Suprapubic skin (tissue), 4 donors: ENCODE data around the gene KCTD5. TPM values are rescaled to one million over a fixed set of nuclear protein-coding genes. Genes with fewer than 3 reads are reported as not detected.
A peak's percentile ranks its signal among the peaks of the same experiment; 100 is the strongest.
"Not testable (repeated sequence)": the region's sequence is repeated elsewhere in the genome, so short reads cannot be mapped to it uniquely, and the experiment has no call there.

ENCODE experiments used
- DNase-seq, 2 donors: peaks; one replicate each; pipeline ENCODE4 v3.0.0-alpha.2; 2019; ENCODE audit warnings: low spot score in 2 of 2
- H3K27ac ChIP-seq: fragments of 200-600 bp; sonication (generic); one replicate; pipeline ENCODE4 v1.5.1; 2019
- H3K27me3 ChIP-seq: fragments of 200-600 bp; sonication (generic); one replicate; pipeline ENCODE4 v1.5.1; 2019
- H3K36me3 ChIP-seq: fragments of 200-600 bp; sonication (generic); one replicate; pipeline ENCODE4 v1.5.1; 2019
- H3K4me1 ChIP-seq: fragments of 200-600 bp; sonication (generic); one replicate; pipeline ENCODE4 v1.5.1; 2019
- H3K4me3 ChIP-seq: fragments of 200-600 bp; sonication (generic); one replicate; pipeline ENCODE4 v1.5.1; 2019; ENCODE audit warnings: mild to moderate bottlenecking
- H3K9me3 ChIP-seq: fragments of 200-600 bp; sonication (generic); one replicate; pipeline ENCODE4 v1.5.1; 2019
- CTCF ChIP-seq, 2 donors: fragments of 200-600 bp in 1 of 2; fragments of 450-650 bp in 1 of 2; sonication (generic) in 1 of 2; IDR thresholded peaks; one replicate each; pipeline ENCODE4 v1.5.1; 2016 to 2019; ENCODE audit warnings: antibody characterized with exemption in 2 of 2, mild to moderate bottlenecking in 1 of 2, moderate library complexity in 1 of 2
- EP300 ChIP-seq: sonication (generic); formaldehyde crosslinking; IDR thresholded peaks from one replicate; pipeline ENCODE4 v1.6.1; 2017; ENCODE audit warnings: antibody characterized with exemption
- POLR2A ChIP-seq, 2 donors: fragments of 450-650 bp; IDR thresholded peaks; one replicate each; pipeline ENCODE4 v1.6.1; 2017; ENCODE audit warnings: antibody characterized with exemption in 2 of 2, mild to moderate bottlenecking in 2 of 2, moderate library complexity in 2 of 2
- POLR2AphosphoS5 ChIP-seq, 3 donors: sonication (generic); formaldehyde crosslinking; IDR thresholded peaks; one replicate each; pipeline ENCODE4 v1.6.1; 2017; ENCODE audit warnings: antibody characterized with exemption in 3 of 3
- WGBS: methylation state at CpG from one replicate; pipeline ENCODE4 v1.1.5; 2018; 5-methylcytosine and 5-hydroxymethylcytosine counted together
- total RNA-seq, 4 donors: library from RNA; depleted of rRNA; stranded (reverse); fragments of >200 nt; gene quantifications; one replicate each; pipeline ENCODE4 v1.1.0, GENCODE V29; 2016

Gene KCTD5
- total RNA-seq, 4 donors from 2014 or later = 46.3 to 84.4 (median 53.0) TPM

DNA sequence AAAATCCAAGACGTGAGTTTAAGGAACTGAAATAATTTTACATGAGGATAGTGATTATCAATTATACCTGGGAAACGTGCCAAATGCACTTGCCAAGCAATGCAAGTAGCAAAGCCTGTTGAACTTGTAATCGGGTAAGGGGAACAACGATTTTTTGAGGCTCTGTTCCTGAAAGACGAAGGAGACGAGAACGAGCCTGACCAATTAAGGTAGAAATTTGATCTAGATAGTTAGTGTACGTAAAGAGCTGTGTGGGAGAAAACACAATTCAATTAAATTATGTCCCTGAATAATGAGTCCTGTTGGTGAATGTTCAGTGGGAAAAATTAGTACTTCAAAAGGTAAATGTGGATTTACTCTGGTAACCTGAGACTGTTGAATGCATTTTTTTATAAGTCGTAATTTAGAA lies 17.7 kb upstream of the KCTD5 start:
- Histone ChIP-seq H3K36me3 (peaks cover 11% of the 10 kb centered on the region), H3K4me1 (peaks cover 24% of the 10 kb centered on the region), H3K4me3 (no peak overlapping the region), H3K27ac (peak overlapping the region; percentile 84), H3K27me3 (no peaks in the 10 kb centered on the region), H3K9me3 (no peaks in the 10 kb centered on the region)
- no peak for DNase-seq
- 47% methylated on average over 9 of the region's 9 CpGs for WGBS
- TF ChIP-seq EP300 (no peak), CTCF (IDR thresholded peaks at IDR 0.05) (no peak), POLR2A (IDR thresholded peaks at IDR 0.05) (no peak), POLR2AphosphoS5 (IDR thresholded peaks at IDR 0.05) (no peak)

DNA sequence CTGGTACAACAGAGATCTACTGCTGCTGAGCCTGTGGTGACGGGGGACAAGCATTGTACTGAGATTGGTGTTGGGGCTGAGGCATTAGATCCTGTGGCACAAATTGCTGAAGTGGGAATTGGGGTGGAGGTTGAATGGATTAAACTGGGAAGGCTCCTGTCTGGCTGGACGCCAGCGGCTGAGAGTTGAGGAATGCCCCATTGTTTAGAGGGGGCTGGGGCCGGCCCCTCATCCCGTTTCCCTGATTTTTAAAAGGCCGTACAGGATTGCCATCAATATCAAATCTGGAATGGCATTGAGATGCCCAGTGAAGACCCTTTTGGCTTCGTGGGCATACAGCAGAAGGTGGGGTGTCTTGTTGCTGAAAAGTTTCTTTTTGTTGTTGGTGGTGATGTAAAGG lies 15.7 kb upstream of the KCTD5 start:
- peaks cover 44% of the 10 kb centered on the region for H3K4me1 ChIP-seq
- H3K36me3 ChIP-seq = peaks cover 11% of the 10 kb centered on the region
- not testable (repeated sequence) for H3K4me3 ChIP-seq, H3K27ac ChIP-seq, DNase-seq, H3K27me3 ChIP-seq, H3K9me3 ChIP-seq
- 76% methylated on average over 5 of the region's 7 CpGs for WGBS

- WGBS = 78% methylated on average over 10 of the region's 10 CpGs
- H3K4me3 ChIP-seq = peak overlapping the region; percentile 12
Measured at GRCh38 chr16:2669587-2669986, 12.7 kb upstream of the KCTD5 start.

DNA sequence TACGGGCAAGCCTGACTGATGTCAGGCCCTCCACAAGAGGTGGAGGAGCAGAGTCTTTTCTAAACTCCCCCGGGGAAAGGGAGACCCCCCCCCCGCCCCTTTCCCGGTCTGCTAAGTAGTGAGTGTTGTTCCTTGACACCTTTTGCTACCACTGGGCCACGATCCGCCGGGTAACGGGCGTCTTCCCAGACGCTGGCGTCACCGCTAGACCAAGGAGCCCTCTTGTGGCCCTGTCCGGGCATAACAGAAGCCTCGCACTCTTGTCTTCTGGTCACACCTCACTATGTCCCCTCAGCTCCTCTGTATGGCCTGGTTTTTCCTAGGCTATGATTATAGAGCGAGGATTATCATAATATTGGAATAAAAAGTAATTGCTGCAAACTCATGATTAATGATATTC lies 12.3 kb upstream of the KCTD5 start:
- H3K27ac ChIP-seq = not testable (repeated sequence)
- WGBS = 22% methylated on average over 6 of the region's 15 CpGs
- peak in 1 of 2 donors; percentile 82 for DNase-seq

More at GRCh38 chr16:2669587-2669986, 12.7 kb upstream of the KCTD5 start:
- peaks cover 47% of the 10 kb centered on the region for H3K4me1 ChIP-seq
- H3K27ac ChIP-seq, H3K36me3 ChIP-seq, H3K9me3 ChIP-seq, H3K27me3 ChIP-seq, DNase-seq: not testable (repeated sequence)

DNA sequence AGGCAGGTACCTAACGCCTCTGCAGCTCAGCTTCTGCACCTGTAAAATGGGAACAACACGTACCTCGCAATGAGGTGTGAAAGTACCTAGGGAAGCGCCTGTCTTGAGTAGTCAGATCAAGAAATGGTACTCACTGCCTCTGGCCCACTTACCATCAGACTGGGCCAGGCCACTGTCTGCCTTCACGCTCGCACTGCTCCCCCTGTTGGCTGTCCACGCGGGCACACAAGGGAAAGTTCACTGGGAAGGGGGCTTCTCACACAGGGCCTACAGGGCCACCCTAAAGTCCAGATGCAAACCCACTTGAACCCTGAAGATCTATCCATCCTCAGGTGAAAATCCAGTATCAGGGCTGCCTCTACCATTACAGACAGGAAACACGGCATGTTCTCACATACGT lies 11.1 kb upstream of the KCTD5 start:
- WGBS = 81% methylated on average over 2 of the region's 10 CpGs
- not testable (repeated sequence) for H3K4me3 ChIP-seq

More for the DNA sequence above, 12.3 kb upstream of the KCTD5 start:
- not testable (repeated sequence) for H3K9me3 ChIP-seq, H3K36me3 ChIP-seq, H3K27me3 ChIP-seq
- peaks cover 46% of the 10 kb centered on the region for H3K4me1 ChIP-seq
- H3K4me3 ChIP-seq = peak overlapping the region; percentile 12
- peak; percentile 48 to 75 for TF ChIP-seq CTCF (IDR thresholded peaks at IDR 0.05)

DNA sequence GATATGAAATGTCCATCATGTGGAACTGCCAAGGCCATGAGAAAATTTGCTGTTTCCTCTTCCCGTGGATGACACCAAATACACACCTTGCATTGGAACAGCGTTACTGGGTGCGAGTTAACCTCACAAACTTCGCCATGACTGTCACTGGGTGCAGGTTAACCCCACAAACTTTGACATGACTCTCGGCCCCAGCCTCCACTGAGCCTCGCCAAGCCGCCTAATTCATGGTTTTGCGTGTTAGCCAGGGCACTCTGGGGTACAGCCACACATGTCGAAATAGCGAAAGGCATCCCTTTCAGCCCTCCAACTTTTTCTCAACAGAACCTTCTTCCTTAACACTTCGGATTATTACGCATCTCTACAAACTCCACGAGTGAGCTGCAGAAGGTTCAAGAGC lies 10.6 kb upstream of the KCTD5 start:
- H3K27ac ChIP-seq = no peak overlapping the region
- 82% methylated on average over 13 of the region's 13 CpGs for WGBS
- no peaks in the 10 kb centered on the region for H3K9me3 ChIP-seq
- H3K4me3 ChIP-seq = peak overlapping the region; percentile 70
- H3K36me3 ChIP-seq = peaks cover 8% of the 10 kb centered on the region
- peaks cover 40% of the 10 kb centered on the region for H3K4me1 ChIP-seq
- TF ChIP-seq POLR2A (IDR thresholded peaks at IDR 0.05) = no peak
- no peak for TF ChIP-seq POLR2AphosphoS5 (IDR thresholded peaks at IDR 0.05)
- no peak for TF ChIP-seq CTCF (IDR thresholded peaks at IDR 0.05)
- no peak for TF ChIP-seq EP300
- no peak for DNase-seq
- H3K27me3 ChIP-seq = no peaks in the 10 kb centered on the region

More for the DNA sequence above, 11.1 kb upstream of the KCTD5 start:
- H3K4me1 ChIP-seq = peaks cover 40% of the 10 kb centered on the region
- H3K9me3 ChIP-seq, H3K27me3 ChIP-seq, H3K27ac ChIP-seq, DNase-seq, H3K36me3 ChIP-seq: not testable (repeated sequence)
